Neural cell (in vitro differentiated cells): ENCODE measurements around the gene TRMT44. TPM values are rescaled to one million over a fixed set of nuclear protein-coding genes. Genes with fewer than 3 reads are reported as not detected.

ENCODE experiments used
- H2AFZ ChIP-seq: fragments of 200-600, 300-800 bp; sonication (generic), shearing (Covaris generic); 2 replicates; pipeline ENCODE4 v1.6.0; 2014; ENCODE audit warnings: low read depth, mild to moderate bottlenecking, antibody characterized with exemption, low read length, moderate library complexity
- H3F3A ChIP-seq: fragments of 200-600 bp; shearing (Covaris generic); 2 replicates; pipeline ENCODE4 v1.6.1; 2016; ENCODE audit warnings: mild to moderate bottlenecking, moderate library complexity, mixed read lengths, antibody characterized with exemption, low read length; ENCODE audit not compliant: insufficient read depth, poor library complexity, severe bottlenecking
- H3K27ac ChIP-seq: fragments of 200-600, 300-800 bp; sonication (generic), shearing (Covaris generic); 2 replicates; pipeline ENCODE4 v1.5.1; 2014; ENCODE audit warnings: mild to moderate bottlenecking, low read length, moderate library complexity
- H3K27me3 ChIP-seq: fragments of 300-800, 200-600 bp; sonication (generic), shearing (Covaris generic); 2 replicates; pipeline ENCODE4 v1.6.0; 2014; ENCODE audit warnings: mild to moderate bottlenecking, low read depth, low read length, moderate library complexity; ENCODE audit not compliant: insufficient read depth
- H3K36me3 ChIP-seq: fragments of 300-800, 200-600 bp; sonication (generic), shearing (Covaris generic); 2 replicates; pipeline ENCODE4 v1.5.1; 2014; ENCODE audit warnings: mild to moderate bottlenecking, antibody characterized with exemption, low read length, moderate library complexity; ENCODE audit not compliant: insufficient read depth
- H3K4me2 ChIP-seq: fragments of 300-800, 200-600 bp; sonication (generic), shearing (Covaris generic); 2 replicates; pipeline ENCODE4 v1.6.0; 2014; ENCODE audit warnings: mild to moderate bottlenecking, low read length
- H3K4me3 ChIP-seq: fragments of 300-800, 200-600 bp; sonication (generic), shearing (Covaris generic); 2 replicates; pipeline ENCODE4 v1.5.1; 2014; ENCODE audit warnings: mild to moderate bottlenecking, low read length, moderate library complexity
- H3K79me2 ChIP-seq: fragments of 200-600 bp; shearing (Covaris generic); replicated peaks from 2 replicates; pipeline ENCODE4 v1.6.0; 2014; ENCODE audit warnings: mild to moderate bottlenecking, low read length, moderate library complexity; ENCODE audit not compliant: insufficient read depth
- H3K9ac ChIP-seq: fragments of 300-800, 200-600 bp; sonication (generic), shearing (Covaris generic); 2 replicates; pipeline ENCODE4 v1.6.1; 2016; ENCODE audit warnings: mild to moderate bottlenecking, low read length, mixed read lengths
- H3K9me2 ChIP-seq: fragments of 200-600 bp; shearing (Covaris generic); 2 replicates; pipeline ENCODE4 v1.6.1; 2016; ENCODE audit warnings: mild to moderate bottlenecking, low read length, mixed read lengths; ENCODE audit not compliant: insufficient read depth
- H3K9me3 ChIP-seq: fragments of 200-600, 300-800 bp; sonication (generic), shearing (Covaris generic); 2 replicates; pipeline ENCODE4 v1.6.1; 2016; ENCODE audit warnings: mild to moderate bottlenecking, mixed run types, low read length, moderate library complexity, mixed read lengths
- H4K20me1 ChIP-seq: fragments of 200-600 bp; shearing (Covaris generic); 2 replicates; pipeline ENCODE4 v1.6.1; 2016; ENCODE audit warnings: mild to moderate bottlenecking, mixed run types; ENCODE audit not compliant: insufficient read depth
- EP300 ChIP-seq: fragments of 450-650 bp; conservative IDR thresholded peaks from 2 replicates; pipeline ENCODE4 v1.6.1; 2014; ENCODE audit warnings: antibody characterized with exemption, mild to moderate bottlenecking, moderate library complexity; ENCODE audit not compliant: poor library complexity, severe bottlenecking
- EZH2 ChIP-seq: fragments of 200-600, 300-800 bp; shearing (Covaris generic), sonication (generic); IDR thresholded peaks from 2 replicates; pipeline ENCODE4 v1.6.1; 2014; ENCODE audit warnings: antibody characterized with exemption, low read length, borderline replicate concordance, mild to moderate bottlenecking; ENCODE audit not compliant: insufficient read depth, poor library complexity, severe bottlenecking
- MXI1 ChIP-seq: fragments of 450-650 bp; conservative IDR thresholded peaks from 2 replicates; pipeline ENCODE4 v1.6.1; 2014; ENCODE audit warnings: antibody characterized with exemption, mild to moderate bottlenecking; ENCODE audit not compliant: poor library complexity, severe bottlenecking
- POLR2AphosphoS5 ChIP-seq: IDR thresholded peaks from 2 replicates; pipeline ENCODE4 v1.6.1; 2012
- RAD21 ChIP-seq: fragments of 450-650 bp; conservative IDR thresholded peaks from 2 replicates; pipeline ENCODE4 v1.6.1; 2014; ENCODE audit warnings: antibody characterized with exemption, mild to moderate bottlenecking, moderate library complexity
- SMC3 ChIP-seq: fragments of 450-650 bp; conservative IDR thresholded peaks from 2 replicates; pipeline ENCODE4 v1.6.1; 2014; ENCODE audit warnings: antibody characterized with exemption, mild to moderate bottlenecking, moderate library complexity; ENCODE audit not compliant: poor library complexity
- TAF1 ChIP-seq: IDR thresholded peaks from 2 replicates; pipeline ENCODE4 v1.6.1; 2012; ENCODE audit warnings: low read depth
- polyA plus RNA-seq: library from polyadenylated mRNA; depleted of rRNA; stranded (reverse); fragments of >200 nt; gene quantifications from 2 replicates; pipeline ENCODE4 v1.2.3, GENCODE V29; 2014
- TF ChIP-seq, protein P1 (sequence below): fragments of 450-650 bp; IDR thresholded peaks from 2 replicates; pipeline ENCODE4 v1.5.1; 2014; ENCODE audit warnings: antibody characterized with exemption, mild to moderate bottlenecking, moderate library complexity; ENCODE audit not compliant: poor library complexity, severe bottlenecking
- TF ChIP-seq, protein P2 (sequence below): IDR thresholded peaks from 2 replicates; pipeline ENCODE4 v1.6.1; 2012; ENCODE audit warnings: borderline replicate concordance

The TRMT44 gene
- polyA plus RNA-seq, 1 donor from 2014 or later, result 20.6 TPM

DNA sequence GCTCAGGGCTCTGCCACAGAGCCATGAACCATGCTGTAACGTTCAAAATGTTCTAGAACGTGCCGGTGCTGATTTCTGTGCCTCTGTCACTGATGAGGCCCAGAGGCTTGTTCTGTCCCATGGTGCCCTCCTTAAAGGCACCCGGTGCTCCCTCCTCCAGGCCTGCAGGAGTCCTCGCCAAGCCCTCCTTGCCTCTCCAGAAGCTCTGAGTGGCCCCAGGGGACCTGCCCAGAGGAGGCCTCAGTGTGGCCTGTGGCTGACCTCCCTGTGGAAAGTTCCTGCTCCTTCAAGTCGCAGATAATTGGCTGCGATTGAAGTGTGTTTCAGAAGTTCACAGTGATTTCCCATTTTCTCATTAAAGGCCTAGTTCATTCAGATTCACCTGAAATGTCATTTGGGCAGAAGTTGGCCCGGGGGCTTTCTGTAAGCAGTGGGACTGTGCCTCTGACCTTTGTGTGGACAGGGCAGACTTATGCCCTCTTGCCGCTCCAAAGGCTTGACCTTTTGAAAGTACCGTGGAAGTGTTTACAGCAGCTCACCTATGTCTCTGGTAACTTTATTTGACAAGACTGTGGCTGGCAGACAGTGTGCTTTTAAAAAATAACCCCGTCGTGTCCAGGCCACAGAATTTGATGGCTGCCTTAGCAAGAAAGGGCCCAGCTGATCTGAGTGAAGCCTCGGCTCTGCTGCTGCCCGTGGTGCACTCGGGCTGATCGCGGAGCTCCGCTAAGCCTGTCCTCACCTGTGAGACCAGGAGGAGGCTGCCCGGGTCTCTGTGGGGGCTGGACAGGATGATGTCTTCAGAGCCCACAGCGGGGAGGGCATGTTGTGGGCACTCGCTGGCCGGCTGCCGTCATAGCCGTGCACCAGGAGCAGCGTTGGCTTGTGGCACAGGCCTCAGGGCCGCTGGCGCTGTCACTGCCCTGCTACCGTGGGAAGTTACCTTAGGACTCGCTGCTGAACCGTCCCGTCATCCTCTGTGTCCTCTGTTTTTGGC, 25.3 kb downstream of the TRMT44 start:
- Histone ChIP-seq H3K9me2 (no peaks in the 10 kb centered on the region), H4K20me1 (no peaks in the 10 kb centered on the region), H3K4me2 (no peak overlapping the region), H2AFZ (no peak overlapping the region), H3K36me3 (peaks cover 5% of the 10 kb centered on the region), H3K9ac (no peak overlapping the region), H3K9me3 (no peaks in the 10 kb centered on the region), H3F3A (no peaks in the 10 kb centered on the region), H3K27ac (no peak overlapping the region), H3K4me3 (no peak overlapping the region), H3K27me3 (no peaks in the 10 kb centered on the region), H3K79me2 (no peaks in the 10 kb centered on the region)
- TF ChIP-seq MXI1 (no peak), SMC3 (no peak), TAF1 (no peak), EZH2 (no peak), RAD21 (no peak), EP300 (no peak), POLR2AphosphoS5 (no peak)
- TF ChIP-seq, protein P1, sequence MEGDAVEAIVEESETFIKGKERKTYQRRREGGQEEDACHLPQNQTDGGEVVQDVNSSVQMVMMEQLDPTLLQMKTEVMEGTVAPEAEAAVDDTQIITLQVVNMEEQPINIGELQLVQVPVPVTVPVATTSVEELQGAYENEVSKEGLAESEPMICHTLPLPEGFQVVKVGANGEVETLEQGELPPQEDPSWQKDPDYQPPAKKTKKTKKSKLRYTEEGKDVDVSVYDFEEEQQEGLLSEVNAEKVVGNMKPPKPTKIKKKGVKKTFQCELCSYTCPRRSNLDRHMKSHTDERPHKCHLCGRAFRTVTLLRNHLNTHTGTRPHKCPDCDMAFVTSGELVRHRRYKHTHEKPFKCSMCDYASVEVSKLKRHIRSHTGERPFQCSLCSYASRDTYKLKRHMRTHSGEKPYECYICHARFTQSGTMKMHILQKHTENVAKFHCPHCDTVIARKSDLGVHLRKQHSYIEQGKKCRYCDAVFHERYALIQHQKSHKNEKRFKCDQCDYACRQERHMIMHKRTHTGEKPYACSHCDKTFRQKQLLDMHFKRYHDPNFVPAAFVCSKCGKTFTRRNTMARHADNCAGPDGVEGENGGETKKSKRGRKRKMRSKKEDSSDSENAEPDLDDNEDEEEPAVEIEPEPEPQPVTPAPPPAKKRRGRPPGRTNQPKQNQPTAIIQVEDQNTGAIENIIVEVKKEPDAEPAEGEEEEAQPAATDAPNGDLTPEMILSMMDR, result no peak
- TF ChIP-seq, protein P2, sequence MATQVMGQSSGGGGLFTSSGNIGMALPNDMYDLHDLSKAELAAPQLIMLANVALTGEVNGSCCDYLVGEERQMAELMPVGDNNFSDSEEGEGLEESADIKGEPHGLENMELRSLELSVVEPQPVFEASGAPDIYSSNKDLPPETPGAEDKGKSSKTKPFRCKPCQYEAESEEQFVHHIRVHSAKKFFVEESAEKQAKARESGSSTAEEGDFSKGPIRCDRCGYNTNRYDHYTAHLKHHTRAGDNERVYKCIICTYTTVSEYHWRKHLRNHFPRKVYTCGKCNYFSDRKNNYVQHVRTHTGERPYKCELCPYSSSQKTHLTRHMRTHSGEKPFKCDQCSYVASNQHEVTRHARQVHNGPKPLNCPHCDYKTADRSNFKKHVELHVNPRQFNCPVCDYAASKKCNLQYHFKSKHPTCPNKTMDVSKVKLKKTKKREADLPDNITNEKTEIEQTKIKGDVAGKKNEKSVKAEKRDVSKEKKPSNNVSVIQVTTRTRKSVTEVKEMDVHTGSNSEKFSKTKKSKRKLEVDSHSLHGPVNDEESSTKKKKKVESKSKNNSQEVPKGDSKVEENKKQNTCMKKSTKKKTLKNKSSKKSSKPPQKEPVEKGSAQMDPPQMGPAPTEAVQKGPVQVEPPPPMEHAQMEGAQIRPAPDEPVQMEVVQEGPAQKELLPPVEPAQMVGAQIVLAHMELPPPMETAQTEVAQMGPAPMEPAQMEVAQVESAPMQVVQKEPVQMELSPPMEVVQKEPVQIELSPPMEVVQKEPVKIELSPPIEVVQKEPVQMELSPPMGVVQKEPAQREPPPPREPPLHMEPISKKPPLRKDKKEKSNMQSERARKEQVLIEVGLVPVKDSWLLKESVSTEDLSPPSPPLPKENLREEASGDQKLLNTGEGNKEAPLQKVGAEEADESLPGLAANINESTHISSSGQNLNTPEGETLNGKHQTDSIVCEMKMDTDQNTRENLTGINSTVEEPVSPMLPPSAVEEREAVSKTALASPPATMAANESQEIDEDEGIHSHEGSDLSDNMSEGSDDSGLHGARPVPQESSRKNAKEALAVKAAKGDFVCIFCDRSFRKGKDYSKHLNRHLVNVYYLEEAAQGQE, result no peak

DNA sequence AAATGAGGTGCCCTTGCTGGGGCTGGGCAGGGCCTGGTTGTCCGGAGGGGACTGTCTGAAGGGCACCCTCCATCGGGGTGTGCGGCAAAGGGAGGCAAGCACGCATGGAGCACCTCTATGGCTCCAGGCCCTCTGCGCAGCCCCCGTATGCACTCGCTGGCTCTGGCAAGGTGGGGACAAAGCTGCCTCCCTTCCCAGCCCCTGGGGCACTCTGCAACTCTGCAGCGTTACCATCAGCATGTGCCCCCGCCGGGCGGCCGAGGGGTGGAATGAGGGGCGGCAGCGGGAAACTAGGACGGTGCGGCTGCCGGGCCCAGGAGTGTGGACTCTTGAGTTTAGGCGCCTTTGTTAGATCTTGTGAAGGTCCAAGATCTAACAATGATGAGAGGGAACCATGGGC, 26.4 kb downstream of the TRMT44 start:
- Histone ChIP-seq H3K4me3 (no peak overlapping the region), H2AFZ (no peak overlapping the region), H3K79me2 (no peaks in the 10 kb centered on the region), H3F3A (no peaks in the 10 kb centered on the region), H3K27ac (no peak overlapping the region), H3K36me3 (peaks cover 5% of the 10 kb centered on the region), H3K9me3 (no peaks in the 10 kb centered on the region), H3K27me3 (no peaks in the 10 kb centered on the region), H3K4me2 (no peak overlapping the region), H4K20me1 (no peaks in the 10 kb centered on the region), H3K9me2 (no peaks in the 10 kb centered on the region), H3K9ac (no peak overlapping the region)
- TF ChIP-seq MXI1 (no peak), RAD21 (no peak)
- TF ChIP-seq, protein P2, result no peak
